GM23248 (cell line): ENCODE measurements around the gene VAPA. TPM values are rescaled to one million over a fixed set of nuclear protein-coding genes. Genes with fewer than 3 reads are reported as not detected.

Source experiments
- DNase-seq: peaks from one replicate; pipeline ENCODE4 v3.0.0-alpha.2; 2015
- H2AFZ ChIP-seq: fragments of 200-600 bp; sonication (generic); 2 replicates; pipeline ENCODE4 v1.6.1; 2016; ENCODE audit warnings: antibody characterized with exemption
- H3F3A ChIP-seq: fragments of 200-600 bp; sonication (generic); 2 replicates; pipeline ENCODE4 v1.6.1; 2016; ENCODE audit warnings: mild to moderate bottlenecking, antibody characterized with exemption, mixed run types; ENCODE audit not compliant: insufficient read depth
- H3K27ac ChIP-seq: fragments of 200-600 bp; sonication (generic); 2 replicates; pipeline ENCODE4 v1.5.1; 2016; ENCODE audit warnings: mild to moderate bottlenecking
- H3K27me3 ChIP-seq: fragments of 200-600 bp; sonication (generic); replicated peaks from 2 replicates; pipeline ENCODE4 v1.6.1; 2016; ENCODE audit warnings: mild to moderate bottlenecking; ENCODE audit not compliant: insufficient read depth
- H3K36me3 ChIP-seq: fragments of 200-600 bp; sonication (generic); 2 replicates; pipeline ENCODE4 v1.6.1; 2016; ENCODE audit warnings: low read depth, mild to moderate bottlenecking
- H3K4me1 ChIP-seq: fragments of 200-600 bp; sonication (generic); 2 replicates; pipeline ENCODE4 v1.6.1; 2016; ENCODE audit warnings: mild to moderate bottlenecking; ENCODE audit not compliant: insufficient read depth
- H3K4me2 ChIP-seq: fragments of 200-600 bp; sonication (generic); one replicate; pipeline ENCODE4 v1.6.1; 2016; ENCODE audit warnings: mild to moderate bottlenecking; ENCODE audit not compliant: unreplicated experiment
- H3K4me3 ChIP-seq: fragments of 200-600 bp; sonication (generic); 2 replicates; pipeline ENCODE4 v1.5.1; 2016; ENCODE audit warnings: mild to moderate bottlenecking
- H3K79me2 ChIP-seq: fragments of 200-600 bp; sonication (generic); 2 replicates; pipeline ENCODE4 v1.6.1; 2016; ENCODE audit warnings: mild to moderate bottlenecking; ENCODE audit not compliant: insufficient read depth
- H3K9ac ChIP-seq: fragments of 200-600 bp; sonication (generic); 2 replicates; pipeline ENCODE4 v1.6.1; 2016; ENCODE audit warnings: mild to moderate bottlenecking
- H3K9me2 ChIP-seq: fragments of 200-600 bp; sonication (generic); 2 replicates; pipeline ENCODE4 v1.6.1; 2016; ENCODE audit warnings: mixed run types, mild to moderate bottlenecking, moderate library complexity; ENCODE audit not compliant: insufficient read depth
- H3K9me3 ChIP-seq: fragments of 200-600 bp; sonication (generic); one replicate; pipeline ENCODE4 v1.6.1; 2017; ENCODE audit warnings: low read depth
- H4K20me1 ChIP-seq: fragments of 200-600 bp; sonication (generic); 2 replicates; pipeline ENCODE4 v1.6.0; 2016; ENCODE audit not compliant: insufficient read depth
- EZH2 ChIP-seq: fragments of 200-600 bp; sonication (generic); IDR thresholded peaks from 2 replicates; pipeline ENCODE4 v1.6.1; 2018; ENCODE audit warnings: antibody characterized with exemption, mild to moderate bottlenecking; ENCODE audit not compliant: insufficient read depth, poor library complexity, severe bottlenecking
- EZH2phosphoT487 ChIP-seq: fragments of 200-600 bp; sonication (generic); IDR thresholded peaks from 2 replicates; pipeline ENCODE4 v1.6.1; 2018; ENCODE audit warnings: antibody characterized with exemption, moderate library complexity, mild to moderate bottlenecking, low read depth; ENCODE audit not compliant: insufficient read depth
- WGBS, 2 experiments: methylation state at CpG; one replicate each; pipeline ENCODE4 v1.1.6; 2015 to 2017; ENCODE audit warnings: low lambda C conversion rate in 2 of 2, low coverage in 1 of 2; ENCODE audit errors: missing lambda C conversion rate in 2 of 2; 5-methylcytosine and 5-hydroxymethylcytosine counted together
- in situ Hi-C: fragments of 300-500 bp; cut with MboI; formaldehyde crosslinking; loops from 2 replicates; pipeline ENCODE4 v1.15.0; 2020
- polyA plus RNA-seq: library from polyadenylated mRNA; unstranded; fragments of >200 nt; fragmentation: Nextera tagmentation; extraction: Ambion mirVana; gene quantifications from 2 replicates; pipeline ENCODE4 v1.2.1, GENCODE V29; 2016
- total RNA-seq: library from RNA; depleted of rRNA; stranded (reverse); fragments of >200 nt; shearing (Covaris generic); gene quantifications from 2 replicates; pipeline ENCODE4 v1.2.3, GENCODE V29; 2014

The VAPA gene
- total and polyA plus RNA-seq, 2 experiments from 2014 or later: 277 to 290 TPM

GRCh38 chr18:9987345-9987744, 73.5 kb downstream of the VAPA start:
- H3K27ac ChIP-seq: no peak overlapping the region
- no peaks in the 10 kb centered on the region for H3K9me2 ChIP-seq
- TF ChIP-seq EZH2: no peak
- no peak for TF ChIP-seq EZH2phosphoT487
- no peaks in the 10 kb centered on the region for H3F3A ChIP-seq
- no peak overlapping the region for H3K4me2 ChIP-seq
- no peak for DNase-seq
- H3K4me3 ChIP-seq: no peak overlapping the region
- H3K9ac ChIP-seq: no peak overlapping the region
- WGBS, 2 experiments: 53 to 56% methylated on average over 8 of the region's 8 CpGs
- no peaks in the 10 kb centered on the region for H3K4me1 ChIP-seq
- H3K9me3 ChIP-seq: no peaks in the 10 kb centered on the region
- H3K79me2 ChIP-seq: no peaks in the 10 kb centered on the region
- no peaks in the 10 kb centered on the region for H3K36me3 ChIP-seq
- H2AFZ ChIP-seq: no peak overlapping the region
- peaks cover 12% of the 10 kb centered on the region; the same call in 1 of the 2 replicates for H3K27me3 ChIP-seq
- in situ Hi-C loops: no loop called here
- no peaks in the 10 kb centered on the region for H4K20me1 ChIP-seq

- Histone ChIP-seq H3K36me3 (no peaks in the 10 kb centered on the region), H3K4me3 (no peak overlapping the region), H3K79me2 (no peaks in the 10 kb centered on the region)
Observed at GRCh38 chr18:9987931-9988330, 74.1 kb downstream of the VAPA start.

DNA sequence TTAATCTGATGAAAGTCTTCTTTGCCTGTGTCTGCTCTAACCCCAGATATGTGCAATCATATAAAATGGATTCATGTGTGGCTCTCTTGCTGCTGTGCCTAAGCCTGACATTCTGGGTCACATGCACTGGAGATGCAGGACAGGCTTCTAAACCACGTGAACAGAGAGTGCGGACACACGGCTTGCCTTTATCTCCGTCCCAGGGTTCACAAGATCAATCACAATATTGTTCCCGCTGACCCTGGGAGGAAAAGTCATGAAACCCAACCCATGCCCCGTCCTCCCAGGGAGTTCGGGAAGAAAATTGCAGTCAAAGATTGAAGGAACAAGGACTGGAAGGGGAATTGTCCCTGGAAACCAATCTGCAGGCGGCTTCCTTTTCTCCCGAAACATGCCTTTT, 74.8 kb downstream of the VAPA start:
- Histone ChIP-seq H2AFZ (no peak overlapping the region), H3K4me1 (no peaks in the 10 kb centered on the region), H3K4me3 (no peak overlapping the region), H3K9me3 (no peaks in the 10 kb centered on the region), H3K4me2 (no peak overlapping the region), H3K9me2 (no peaks in the 10 kb centered on the region), H4K20me1 (no peaks in the 10 kb centered on the region), H3K27ac (no peak overlapping the region), H3F3A (no peaks in the 10 kb centered on the region), H3K9ac (no peak overlapping the region), H3K27me3 (peaks cover 19% of the 10 kb centered on the region; the same call in 1 of the 2 replicates), H3K36me3 (no peaks in the 10 kb centered on the region), H3K79me2 (no peaks in the 10 kb centered on the region)
- TF ChIP-seq EZH2phosphoT487 (no peak), EZH2 (no peak)
- in situ Hi-C loops: no loop called here
- DNase-seq: no peak
- 83 to 85% methylated on average over 9 of the region's 9 CpGs for WGBS, 2 experiments

More at GRCh38 chr18:9987931-9988330, 74.1 kb downstream of the VAPA start:
- no peak overlapping the region for H3K27ac ChIP-seq
- no peak overlapping the region for H3K4me2 ChIP-seq
- no peaks in the 10 kb centered on the region for H4K20me1 ChIP-seq
- no peaks in the 10 kb centered on the region for H3F3A ChIP-seq
- no peaks in the 10 kb centered on the region for H3K4me1 ChIP-seq
- H3K9me2 ChIP-seq: no peaks in the 10 kb centered on the region
- DNase-seq: no peak
- H3K9ac ChIP-seq: no peak overlapping the region
- peaks cover 14% of the 10 kb centered on the region; the same call in 1 of the 2 replicates for H3K27me3 ChIP-seq
- TF ChIP-seq EZH2 (no peak), EZH2phosphoT487 (no peak)
- WGBS, 2 experiments: 86 to 89% methylated on average over 12 of the region's 12 CpGs
- no peak overlapping the region for H2AFZ ChIP-seq
- in situ Hi-C loops: no loop called here
- H3K9me3 ChIP-seq: no peaks in the 10 kb centered on the region

DNA sequence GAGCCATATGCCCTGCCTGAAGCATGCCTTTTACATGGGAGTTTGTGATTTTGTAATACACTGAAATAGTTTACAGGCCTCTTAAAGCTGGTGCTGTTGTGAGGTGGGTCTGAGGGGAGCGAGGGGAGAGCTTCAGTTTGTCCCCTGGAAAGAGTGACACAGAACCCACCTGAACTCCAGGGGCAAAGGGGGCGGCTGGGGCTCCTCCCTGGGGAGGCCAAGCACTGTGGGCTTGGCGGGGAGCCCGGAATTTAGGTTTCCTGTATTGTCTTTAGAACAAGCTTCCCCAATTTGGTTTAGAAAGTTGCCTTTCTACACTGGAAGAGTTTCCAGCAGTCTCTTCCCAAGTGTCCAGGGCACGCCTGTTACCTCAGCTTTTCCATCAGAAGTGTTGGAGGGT, 75.7 kb downstream of the VAPA start:
- no peaks in the 10 kb centered on the region for H3K79me2 ChIP-seq
- no peaks in the 10 kb centered on the region for H3F3A ChIP-seq
- WGBS, 2 experiments: 72 to 77% methylated on average over 5 of the region's 5 CpGs
- no peak overlapping the region for H2AFZ ChIP-seq
- no peak overlapping the region for H3K4me3 ChIP-seq
- no peak overlapping the region for H3K4me2 ChIP-seq
- TF ChIP-seq EZH2phosphoT487 (no peak), EZH2 (no peak)
- H3K9me2 ChIP-seq: no peaks in the 10 kb centered on the region
- no peaks in the 10 kb centered on the region for H4K20me1 ChIP-seq
- no peaks in the 10 kb centered on the region for H3K9me3 ChIP-seq
- in situ Hi-C loops: no loop called here
- no peak overlapping the region for H3K27ac ChIP-seq
- H3K36me3 ChIP-seq: no peaks in the 10 kb centered on the region
- H3K4me1 ChIP-seq: no peaks in the 10 kb centered on the region
- H3K9ac ChIP-seq: no peak overlapping the region
- no peak for DNase-seq
- H3K27me3 ChIP-seq: peaks cover 27% of the 10 kb centered on the region
